Caco-2 (cell line): Measurements from ENCODE around the gene SEC14L5. TPM values are rescaled to one million over a fixed set of nuclear protein-coding genes. Genes with fewer than 3 reads are reported as not detected.
"Not testable (repeated sequence)": the region's sequence is repeated elsewhere in the genome, so short reads cannot be mapped to it uniquely, and the experiment has no call there.

Source experiments
- BruUV-seq: library from RNA; stranded (reverse); fragments of 400-500 nt; replicated peaks from 2 replicates; lab custom pipeline; 2021; lab: Mats Ljungman, UMichigan
- CTCF ChIA-PET: fragments of 300-600 bp; sonication (Branson Sonifier 250); formaldehyde crosslinking; loops from one replicate; lab custom pipeline; 2022; ENCODE audit warnings: antibody characterized with exemption; lab: Charles Lee
- POLR2A ChIA-PET: fragments of 300-600 bp; sonication (Branson Sonifier 250); formaldehyde crosslinking; loops from one replicate; lab custom pipeline; 2022; ENCODE audit warnings: antibody characterized with exemption; lab: Charles Lee
- DNase-seq, 2 experiments: peaks; one replicate each; pipeline versions ENCODE4 v3.0.0 to v3.0.0-alpha.2; 2020 to 2022
- H3K27me3 ChIP-seq: replicated peaks from 2 replicates; pipeline ENCODE4 v1.6.0; 2011; ENCODE audit warnings: low read length; ENCODE audit not compliant: control insufficient read depth, insufficient read depth
- H3K36me3 ChIP-seq: 2 replicates; pipeline ENCODE4 v1.5.1; 2011; ENCODE audit warnings: low read length; ENCODE audit not compliant: control insufficient read depth, insufficient read depth
- H3K4me1 ChIP-seq: fragments of 250-450 bp; sonication (Bioruptor Pico); 2 replicates; pipeline ENCODE4 v1.5.1; 2020; ENCODE audit warnings: mild to moderate bottlenecking
- H3K4me3 ChIP-seq: 2 replicates; pipeline ENCODE4 v1.5.1; 2011; ENCODE audit warnings: low read depth, mild to moderate bottlenecking, control low read depth, low read length
- H3K9me3 ChIP-seq: fragments of 250-450 bp; sonication (Bioruptor Pico); 2 replicates; pipeline ENCODE4 v1.5.1; 2020; ENCODE audit warnings: mild to moderate bottlenecking, moderate library complexity
- H3K27ac Mint-ChIP-seq: one replicate; pipeline ENCODE4 v1.8.0; 2022; ENCODE audit warnings: mixed read lengths; ENCODE audit not compliant: unreplicated experiment
- H3K27me3 Mint-ChIP-seq: one replicate; pipeline ENCODE4 v1.8.0; 2022; ENCODE audit warnings: mixed read lengths; ENCODE audit not compliant: insufficient read depth, unreplicated experiment
- H3K36me3 Mint-ChIP-seq: one replicate; pipeline ENCODE4 v1.8.0; 2022; ENCODE audit warnings: mild to moderate bottlenecking, mixed read lengths; ENCODE audit not compliant: insufficient read depth, unreplicated experiment
- H3K4me1 Mint-ChIP-seq: one replicate; pipeline ENCODE4 v1.8.0; 2022; ENCODE audit warnings: low read depth, mixed read lengths; ENCODE audit not compliant: unreplicated experiment
- H3K4me3 Mint-ChIP-seq: one replicate; pipeline ENCODE4 v1.8.0; 2022; ENCODE audit warnings: mild to moderate bottlenecking, moderate library complexity, mixed read lengths; ENCODE audit not compliant: unreplicated experiment
- H3K9me3 Mint-ChIP-seq: one replicate; pipeline ENCODE4 v1.8.0; 2022; ENCODE audit warnings: mixed read lengths; ENCODE audit not compliant: unreplicated experiment
- intact Hi-C: fragments of 100-400 bp; cut with micrococcal nuclease; formaldehyde crosslinking; loops from one replicate; pipeline ENCODE4 v1.10.0; 2022; ENCODE audit not compliant: unreplicated experiment
- total RNA-seq: library from RNA; stranded (reverse); gene quantifications from 2 replicates; pipeline ENCODE4 v1.2.3, GENCODE V29; 2022
- TF ChIP-seq, protein P1 (sequence below), 2 experiments: fragments of 200-600 bp in 1 of 2; IDR thresholded peaks; 1 replicate in 1 of 2; 2 replicates in 1 of 2; pipeline versions ENCODE4 v1.5.1 to v1.8.0; 2011 to 2022; ENCODE audit warnings: antibody characterized with exemption in 1 of 2, control low read depth in 1 of 2, inconsistent platforms in 1 of 2, low read depth in 1 of 2, low read length in 1 of 2, mild to moderate bottlenecking in 1 of 2, moderate library complexity in 1 of 2; ENCODE audit not compliant: insufficient read depth in 1 of 2, severe bottlenecking in 1 of 2, unreplicated experiment in 1 of 2

SEC14L5 gene
- total RNA-seq, 1 experiment from 2014 or later, result 0.14 TPM

DNA sequence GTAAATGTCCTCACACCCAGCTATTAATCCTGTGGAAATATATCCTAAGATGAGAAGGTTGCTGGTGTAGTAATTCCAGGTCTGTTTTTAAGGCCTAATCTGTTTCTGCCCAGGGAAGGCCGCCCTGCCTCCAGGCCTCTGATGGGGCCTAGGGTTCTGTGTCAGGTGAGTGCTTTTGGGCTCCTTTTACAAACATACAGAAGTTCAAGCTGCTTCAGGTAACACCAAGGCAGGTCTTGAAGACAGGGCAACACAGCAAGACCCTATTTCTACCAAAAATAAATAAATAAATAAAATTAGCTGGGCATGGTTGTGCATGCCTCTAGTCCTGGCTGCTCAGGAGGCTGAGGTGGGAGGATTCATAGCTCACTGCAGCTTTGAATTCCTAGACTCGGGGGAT, 30.5 kb upstream of the SEC14L5 start:
- intact Hi-C loops, result loop anchor here (1.0 kb wide), 1 partner anchor 23 kb away; no protein-coding TSS in a partner anchor
- CTCF ChIA-PET, result no interaction called here
- no TSS peak for BruUV-seq
- Histone ChIP-seq H3K27me3 (no peaks in the 10 kb centered on the region), H3K4me1 (peaks cover 34% of the 10 kb centered on the region), H3K36me3 (peaks cover 3% of the 10 kb centered on the region; the same call in 1 of the 2 replicates), H3K9me3 (peaks cover 16% of the 10 kb centered on the region; the same call in 1 of the 2 replicates), H3K4me3 (no peak overlapping the region)
- Mint-ChIP-seq H3K27ac (no peak overlapping the region), H3K36me3 (peaks cover 61% of the 10 kb centered on the region), H3K9me3 (peaks cover 9% of the 10 kb centered on the region), H3K4me3 (no peak overlapping the region), H3K4me1 (peaks cover 19% of the 10 kb centered on the region), H3K27me3 (no peaks in the 10 kb centered on the region)
- TF ChIP-seq, protein P1, sequence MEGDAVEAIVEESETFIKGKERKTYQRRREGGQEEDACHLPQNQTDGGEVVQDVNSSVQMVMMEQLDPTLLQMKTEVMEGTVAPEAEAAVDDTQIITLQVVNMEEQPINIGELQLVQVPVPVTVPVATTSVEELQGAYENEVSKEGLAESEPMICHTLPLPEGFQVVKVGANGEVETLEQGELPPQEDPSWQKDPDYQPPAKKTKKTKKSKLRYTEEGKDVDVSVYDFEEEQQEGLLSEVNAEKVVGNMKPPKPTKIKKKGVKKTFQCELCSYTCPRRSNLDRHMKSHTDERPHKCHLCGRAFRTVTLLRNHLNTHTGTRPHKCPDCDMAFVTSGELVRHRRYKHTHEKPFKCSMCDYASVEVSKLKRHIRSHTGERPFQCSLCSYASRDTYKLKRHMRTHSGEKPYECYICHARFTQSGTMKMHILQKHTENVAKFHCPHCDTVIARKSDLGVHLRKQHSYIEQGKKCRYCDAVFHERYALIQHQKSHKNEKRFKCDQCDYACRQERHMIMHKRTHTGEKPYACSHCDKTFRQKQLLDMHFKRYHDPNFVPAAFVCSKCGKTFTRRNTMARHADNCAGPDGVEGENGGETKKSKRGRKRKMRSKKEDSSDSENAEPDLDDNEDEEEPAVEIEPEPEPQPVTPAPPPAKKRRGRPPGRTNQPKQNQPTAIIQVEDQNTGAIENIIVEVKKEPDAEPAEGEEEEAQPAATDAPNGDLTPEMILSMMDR (IDR thresholded peaks at IDR 0.05; ENCODE audit: insufficient read depth in 1 of 2, low read depth in 1 of 2, low read length in 1 of 2, severe bottlenecking in 1 of 2, unreplicated experiment in 1 of 2), result no peak
- no peak for DNase-seq
- POLR2A ChIA-PET, result no interaction called here

DNA sequence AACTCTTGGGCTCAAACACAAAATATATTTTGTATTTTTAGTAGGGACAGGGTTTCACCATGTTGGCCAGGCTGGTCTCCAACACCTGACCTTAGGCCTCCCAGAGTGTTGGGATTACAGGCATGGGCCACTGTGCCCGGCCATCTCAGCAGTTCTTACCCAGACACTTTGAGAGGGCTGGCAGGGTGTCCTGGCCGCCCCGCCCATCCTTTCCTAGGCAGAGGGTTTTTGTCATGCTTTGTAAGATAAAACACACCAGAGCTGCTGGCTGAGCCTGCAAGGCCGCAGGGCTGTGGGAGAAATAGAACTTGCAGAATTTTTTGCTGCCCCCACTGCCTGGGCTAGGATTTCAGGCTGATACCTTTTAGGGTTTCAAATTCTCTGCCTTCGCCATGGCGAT, 29.9 kb upstream of the SEC14L5 start:
- peaks cover 3% of the 10 kb centered on the region; the same call in 1 of the 2 replicates for H3K36me3 ChIP-seq

DNA sequence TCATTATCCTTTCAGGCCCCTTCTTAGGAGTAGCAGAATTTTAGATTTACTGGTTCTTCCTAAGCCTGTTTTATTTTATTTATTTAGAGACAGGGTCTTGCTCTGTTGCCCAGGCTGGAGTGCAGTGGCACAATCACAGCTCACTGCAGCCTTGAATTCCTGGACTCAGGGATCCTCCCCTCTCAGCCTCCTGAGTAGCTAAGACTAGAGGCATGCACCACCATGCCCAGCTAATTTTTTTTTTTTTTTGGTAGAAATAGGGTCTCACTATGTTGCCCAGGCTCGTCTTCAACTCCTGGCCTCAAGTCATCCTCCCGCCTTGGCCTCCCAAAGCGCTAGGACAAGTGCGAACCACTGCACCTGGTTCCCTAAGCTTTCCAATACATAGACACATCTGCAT, 28.5 kb upstream of the SEC14L5 start:
- H3K9me3 Mint-ChIP-seq, POLR2A ChIA-PET, DNase-seq, H3K27me3 Mint-ChIP-seq, H3K4me3 Mint-ChIP-seq, H3K4me3 ChIP-seq, BruUV-seq, intact Hi-C loops, H3K27me3 ChIP-seq, H3K27ac Mint-ChIP-seq, CTCF ChIA-PET, H3K36me3 ChIP-seq: not testable (repeated sequence)
- H3K36me3 Mint-ChIP-seq, result peaks cover 63% of the 10 kb centered on the region
- Histone ChIP-seq H3K4me1 (peaks cover 19% of the 10 kb centered on the region), H3K9me3 (peaks cover 16% of the 10 kb centered on the region; the same call in 1 of the 2 replicates)
- peaks cover 14% of the 10 kb centered on the region for H3K4me1 Mint-ChIP-seq

More for the DNA sequence above, 29.9 kb upstream of the SEC14L5 start:
- Histone ChIP-seq H3K4me1 (peaks cover 28% of the 10 kb centered on the region), H3K4me3 (no peak overlapping the region), H3K27me3 (no peaks in the 10 kb centered on the region), H3K9me3 (peaks cover 16% of the 10 kb centered on the region; the same call in 1 of the 2 replicates)
- CTCF ChIA-PET, result no interaction called here
- no peak overlapping the region for H3K27ac Mint-ChIP-seq
- POLR2A ChIA-PET, result interaction anchor here (0.7 kb wide), 1 partner anchor 194 kb away, joined by 9 read pairs; the partner anchor contains the start of genes ANKS3 and DNAAF8
- no peaks in the 10 kb centered on the region for H3K27me3 Mint-ChIP-seq
- peaks cover 19% of the 10 kb centered on the region for H3K4me1 Mint-ChIP-seq
- intact Hi-C loops, result no loop called here
- no peak for DNase-seq
- H3K4me3 Mint-ChIP-seq, result no peak overlapping the region
- peaks cover 9% of the 10 kb centered on the region for H3K9me3 Mint-ChIP-seq
- BruUV-seq, result no TSS peak
- TF ChIP-seq, protein P1 (IDR thresholded peaks at IDR 0.05; ENCODE audit: insufficient read depth in 1 of 2, low read depth in 1 of 2, low read length in 1 of 2, severe bottlenecking in 1 of 2, unreplicated experiment in 1 of 2), result no peak
- H3K36me3 Mint-ChIP-seq, result peaks cover 63% of the 10 kb centered on the region
